DMS79 treated with DMSO at 0.1 percent for 48 hours (cell line): Measurements from ENCODE around the gene KIFC1.
"Not testable (repeated sequence)": the region's sequence is repeated elsewhere in the genome, so short reads cannot be mapped to it uniquely, and the experiment has no call there.

Experiments
- DNase-seq: peaks from one replicate; lab custom pipeline; 2025; lab: John Stamatoyannopoulos, UW

KIFC1 gene

DNA sequence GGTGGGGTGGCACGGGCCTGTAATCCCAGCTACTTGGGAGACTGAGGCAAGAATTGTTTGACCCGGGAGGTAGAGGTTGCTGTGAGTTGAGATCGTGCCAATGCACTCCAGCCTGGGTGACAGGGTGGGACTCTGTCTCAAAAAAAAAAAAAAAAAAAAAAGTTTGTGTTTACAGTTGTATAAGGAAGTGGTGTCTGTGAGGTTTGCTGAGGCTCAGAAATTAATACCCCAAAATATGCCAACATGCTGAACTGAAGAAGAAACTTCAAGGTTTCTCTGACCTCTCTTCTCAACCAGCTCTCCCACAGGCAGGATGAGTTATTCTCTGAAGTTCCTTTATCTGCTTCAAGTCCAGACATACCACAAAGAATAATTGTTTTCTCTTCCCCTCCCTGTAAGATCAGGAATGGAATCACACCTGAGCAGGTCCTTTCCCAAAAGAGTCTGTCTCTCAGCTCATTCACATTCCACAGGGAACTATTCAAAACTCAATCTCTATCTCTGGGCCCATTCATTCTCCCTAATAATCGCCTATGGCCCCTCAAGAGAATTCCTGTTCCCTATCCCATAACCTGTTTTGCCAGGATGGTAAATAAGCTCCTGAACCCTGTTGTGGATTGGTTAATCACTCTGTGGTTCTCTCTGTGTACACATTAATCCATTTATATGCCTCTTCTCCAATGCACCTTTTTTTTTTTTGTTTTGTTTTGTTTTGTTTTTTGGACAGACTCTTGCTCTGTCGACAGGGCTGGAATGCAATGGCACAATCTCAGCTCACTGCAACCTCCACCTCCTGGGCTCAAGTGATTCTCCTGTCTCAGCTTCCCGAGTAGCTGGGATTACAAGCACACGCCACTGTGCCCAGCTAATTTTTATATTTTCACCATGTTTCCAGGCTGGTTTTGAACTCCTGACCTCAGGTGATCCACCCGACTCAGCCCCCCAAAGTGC lies 17.4 kb upstream of the KIFC1 start:
- DNase-seq, result no peak

DNA sequence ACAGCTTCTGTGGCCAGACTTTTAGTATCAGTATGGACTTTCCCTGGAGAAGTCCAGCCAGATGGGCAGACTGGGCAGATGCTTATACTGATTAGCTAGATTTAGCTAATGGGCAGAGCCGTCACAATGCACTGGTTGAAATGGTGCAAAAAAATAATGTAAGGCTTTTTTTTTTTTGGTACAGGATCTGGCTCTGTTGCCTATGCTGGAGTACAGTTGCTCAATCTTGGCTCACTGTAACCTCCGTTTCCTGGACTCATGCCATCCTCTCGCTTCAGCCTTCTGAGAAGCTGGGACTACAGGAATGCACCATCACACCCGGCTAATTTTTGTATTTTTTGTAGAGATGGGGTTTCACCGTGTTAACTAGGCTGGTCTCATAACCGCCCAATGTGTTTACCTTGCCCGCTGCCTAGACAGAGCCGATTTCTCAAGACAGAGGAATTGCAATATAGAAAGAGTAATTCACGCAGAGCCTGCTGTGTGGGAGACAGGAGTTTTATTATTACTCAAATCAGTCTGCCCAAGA lies 16.4 kb upstream of the KIFC1 start:
- peak; percentile 8 for DNase-seq

DNA sequence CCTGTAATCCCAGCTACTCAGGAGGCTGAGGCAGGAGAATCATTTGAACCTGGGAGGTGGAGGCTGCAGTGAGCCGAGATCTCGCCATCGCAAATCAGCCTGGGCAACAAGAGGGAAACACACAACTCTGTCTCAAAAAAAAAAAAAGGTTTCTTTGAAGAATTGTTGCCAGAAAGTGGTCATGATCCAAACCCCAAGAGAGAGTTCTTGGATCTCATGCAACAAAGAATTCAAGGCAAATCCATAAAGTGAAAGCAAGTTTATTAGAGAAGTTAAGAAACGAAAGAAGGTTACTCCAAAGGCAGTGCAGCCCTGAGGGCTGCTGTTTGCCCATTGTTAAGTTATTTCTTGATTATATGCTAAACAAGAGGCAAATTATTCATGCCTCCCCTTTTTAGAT lies 14.5 kb upstream of the KIFC1 start:
- DNase-seq, result no peak

DNA sequence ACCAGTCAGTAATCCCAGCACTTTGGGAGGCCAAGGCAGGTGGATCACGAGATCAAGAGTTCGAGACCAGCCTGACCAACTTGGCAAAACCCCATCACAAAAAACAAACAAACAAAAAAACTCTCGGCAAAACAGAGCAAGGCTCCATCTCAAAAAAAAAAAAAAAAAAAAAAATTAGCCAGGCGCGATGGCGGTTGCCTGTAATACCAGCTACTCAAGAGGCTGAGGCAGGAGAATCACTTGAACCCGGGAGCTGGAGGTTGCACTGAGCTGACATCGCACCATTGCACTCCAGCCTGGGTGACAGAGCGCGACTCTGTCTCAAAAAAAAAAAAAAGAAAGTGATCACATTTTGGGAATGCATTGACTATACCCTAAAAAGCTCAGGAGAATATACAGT lies 12.4 kb upstream of the KIFC1 start:
- DNase-seq, result not testable (repeated sequence)

DNA sequence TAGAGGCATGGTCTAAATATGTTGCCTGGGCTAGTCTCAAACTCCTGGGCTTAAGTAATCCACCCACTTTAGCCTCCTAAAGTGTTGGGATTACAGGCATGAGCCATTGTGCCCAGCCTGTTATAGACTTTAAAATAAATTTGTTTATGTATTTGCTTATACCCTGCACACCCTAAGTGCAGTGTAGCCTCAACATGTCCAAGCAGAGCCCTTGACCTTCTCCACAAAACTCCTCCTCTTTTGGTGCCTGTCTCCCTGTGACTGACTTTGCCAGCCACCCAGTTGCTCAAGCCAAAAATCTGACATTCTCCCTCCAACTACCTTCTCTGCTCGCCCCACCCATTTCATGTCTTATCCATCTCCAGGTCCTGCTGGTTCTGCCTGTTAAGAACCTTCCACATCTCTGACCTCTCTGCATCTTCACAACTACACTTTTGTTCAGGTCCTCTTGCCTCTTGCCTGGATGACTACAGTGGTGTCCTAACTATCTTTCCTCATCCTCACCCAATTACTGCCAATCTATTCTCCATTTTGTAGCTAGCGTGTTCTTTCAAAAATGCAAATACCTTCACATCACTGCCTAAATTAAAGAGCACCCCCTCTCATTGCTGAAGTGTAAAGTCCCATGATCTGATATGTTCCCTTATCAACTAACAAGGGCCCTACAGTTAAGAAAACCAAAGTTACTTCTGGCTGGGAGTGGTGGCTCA lies 11.2 kb upstream of the KIFC1 start:
- DNase-seq, result no peak

DNA sequence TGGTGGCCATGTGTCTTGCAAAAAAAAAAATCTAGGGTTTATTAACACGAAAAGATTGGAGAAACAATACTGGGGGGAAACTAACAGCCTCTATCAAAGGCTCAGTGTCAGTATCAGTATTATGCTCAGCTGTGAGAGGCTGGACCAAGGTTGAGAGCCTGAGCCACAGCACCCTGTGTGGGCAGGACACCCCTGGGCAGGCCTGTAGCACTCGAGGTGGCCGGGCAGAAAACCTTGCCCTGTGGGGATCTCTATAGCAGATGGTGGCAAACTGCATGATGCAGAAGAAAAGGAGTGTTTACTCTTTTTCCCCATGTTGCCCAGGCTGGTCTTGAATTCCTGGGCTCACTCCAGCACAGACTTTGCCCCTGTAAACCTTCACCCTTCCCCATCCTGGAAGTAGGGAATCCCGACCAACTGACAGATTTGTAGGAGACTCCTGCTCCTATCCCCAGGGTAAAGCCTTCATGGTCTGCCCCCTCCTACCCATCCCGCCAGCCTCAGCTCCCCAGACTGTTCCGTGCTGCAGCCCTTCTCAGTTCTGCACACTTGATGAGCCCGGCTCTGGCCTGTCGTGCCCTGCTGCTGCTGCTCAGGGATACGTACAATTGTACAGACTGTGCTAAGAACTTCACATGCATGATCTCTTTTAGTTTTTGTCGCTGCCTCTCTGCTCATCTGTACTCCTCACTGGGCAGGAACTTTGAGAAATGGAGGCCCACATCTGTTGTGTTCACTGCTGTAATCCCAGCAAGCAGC lies 8.0 kb upstream of the KIFC1 start:
- no peak for DNase-seq

DNA sequence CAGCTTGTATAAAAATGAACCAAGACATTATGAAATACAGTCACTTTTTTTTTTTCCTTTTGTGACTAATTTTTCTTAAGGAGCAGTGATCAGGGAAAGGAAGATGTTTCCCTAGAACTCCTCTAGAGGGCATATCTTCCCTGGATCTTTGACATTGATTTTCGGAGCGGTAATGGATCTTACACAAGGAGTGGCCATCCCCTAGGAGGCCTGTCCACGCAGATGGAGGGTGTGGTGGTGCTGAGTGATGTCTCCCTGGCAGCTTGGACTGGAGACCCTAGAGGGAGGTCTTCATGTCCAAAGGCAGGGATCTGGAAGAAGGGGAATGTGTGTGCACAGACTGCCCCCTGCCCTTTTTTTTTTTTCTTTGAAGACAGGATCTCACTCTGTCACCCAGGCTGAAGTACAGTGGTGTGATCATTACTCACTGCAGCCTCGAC lies 7.0 kb upstream of the KIFC1 start:
- no peak for DNase-seq

DNA sequence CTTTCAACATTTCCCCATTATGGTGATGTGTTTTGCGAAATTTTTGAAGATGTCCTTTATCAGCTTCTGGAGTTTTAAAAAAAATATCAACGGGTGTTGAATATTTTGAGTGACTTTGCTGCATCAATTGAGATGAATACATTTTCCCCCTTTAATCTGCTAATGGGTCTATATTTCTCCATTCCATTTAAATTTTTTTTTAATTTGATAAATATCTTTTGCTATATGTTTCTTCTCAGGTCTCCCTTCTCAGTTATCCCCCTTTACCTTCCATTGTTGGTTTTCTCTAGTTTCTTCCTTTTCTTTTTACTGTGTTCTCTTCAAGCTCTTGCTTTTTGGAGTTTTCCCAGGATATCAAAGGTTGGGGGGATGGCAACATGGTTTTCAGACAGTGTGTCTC lies 1.4 kb upstream of the KIFC1 start:
- DNase-seq, result no peak

DNA sequence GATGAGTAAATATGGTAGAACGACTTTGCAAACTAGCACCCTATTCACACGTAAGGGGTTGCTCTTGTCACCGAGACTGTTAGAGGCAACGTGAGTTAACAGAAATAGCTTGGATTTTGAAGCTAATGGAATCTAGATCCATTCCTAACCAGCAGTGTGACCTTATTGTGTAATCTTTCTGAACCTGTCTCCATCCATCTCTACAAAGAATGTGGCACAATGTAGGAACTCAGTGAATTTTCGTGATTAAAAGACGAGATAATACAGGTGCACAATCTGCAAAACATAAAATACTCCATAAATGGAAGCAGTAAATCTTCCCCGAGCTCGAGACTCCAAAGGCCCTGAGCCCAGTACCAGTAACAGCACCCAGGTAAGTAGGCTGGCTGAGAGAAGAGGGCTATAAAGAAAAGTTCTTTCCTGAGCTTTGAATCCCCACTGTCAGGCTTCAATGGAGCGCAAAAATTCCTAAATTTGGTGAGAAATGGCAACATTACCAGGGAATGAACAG lies 801 bp upstream of the KIFC1 start:
- DNase-seq, result no peak

DNA sequence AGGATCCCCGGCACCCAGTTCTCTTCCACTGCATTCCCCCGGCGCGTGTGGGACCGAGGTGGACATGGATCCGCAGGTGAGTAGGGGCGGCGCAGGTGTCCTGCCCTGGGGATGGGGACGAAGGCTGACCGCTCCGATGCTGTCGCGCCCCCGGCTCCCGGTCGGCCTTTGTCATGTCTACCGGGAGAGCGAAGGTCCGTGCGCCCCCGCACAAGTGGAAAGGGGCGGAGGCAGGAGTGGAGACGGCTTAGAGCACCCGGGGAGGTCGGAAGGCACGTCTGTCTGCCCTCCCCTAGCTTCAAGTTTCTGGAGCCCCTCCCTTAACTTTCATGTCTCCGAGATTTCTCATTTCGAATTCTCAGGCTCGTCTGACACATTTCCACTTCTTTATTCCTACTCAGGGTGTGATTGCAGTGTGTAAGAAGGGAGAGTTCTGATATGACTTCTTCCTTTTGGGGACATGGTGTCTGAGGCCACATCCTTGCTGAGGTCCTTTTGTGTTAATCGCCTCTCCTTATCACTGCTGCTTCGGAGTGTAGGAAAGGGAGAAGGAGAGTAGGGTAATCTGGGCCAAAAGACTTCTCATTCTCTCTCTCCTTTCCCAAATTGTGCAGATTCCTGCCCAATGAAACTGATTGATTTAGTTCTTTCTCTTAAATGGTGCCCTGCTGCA lies 435 bp downstream of the KIFC1 start:
- DNase-seq, result no peak

DNA sequence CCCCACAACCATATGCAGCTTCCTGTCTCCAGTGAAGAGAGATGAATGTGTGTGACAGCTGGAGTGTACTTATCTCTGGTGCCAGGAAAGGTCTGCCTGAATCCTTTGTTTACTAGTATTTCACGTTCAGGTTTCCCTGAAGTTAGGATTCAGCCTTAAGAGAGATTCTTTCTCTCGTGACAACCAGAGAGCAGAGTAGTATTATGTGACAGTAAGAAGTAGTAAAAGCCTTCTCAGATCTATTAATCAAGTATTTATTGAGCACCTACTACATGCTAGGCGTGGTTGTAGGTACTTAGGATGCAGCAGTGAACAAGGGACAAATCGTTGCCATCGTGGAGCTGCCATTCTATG lies 949 bp downstream of the KIFC1 start:
- DNase-seq, result peak; percentile 45

DNA sequence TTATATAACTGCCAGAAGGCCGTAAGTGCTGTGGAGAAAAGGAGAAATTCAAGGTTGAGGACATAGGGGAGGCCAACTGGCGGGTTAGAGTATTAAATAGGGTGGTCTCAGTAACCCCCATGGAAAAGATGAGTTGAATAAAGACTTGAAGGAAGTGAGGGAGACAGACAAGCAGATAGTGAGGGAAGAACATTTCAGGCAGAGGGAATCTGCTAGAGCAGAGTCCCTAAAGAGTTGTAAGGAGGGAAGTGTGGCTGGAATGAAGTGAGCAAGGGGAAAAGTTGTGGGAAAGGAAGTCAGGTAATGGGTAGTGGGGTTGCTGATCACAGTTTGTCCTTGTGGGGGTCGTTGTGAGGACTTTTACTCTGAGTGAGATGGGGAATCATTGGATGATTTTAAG lies 1.4 kb downstream of the KIFC1 start:
- no peak for DNase-seq

DNA sequence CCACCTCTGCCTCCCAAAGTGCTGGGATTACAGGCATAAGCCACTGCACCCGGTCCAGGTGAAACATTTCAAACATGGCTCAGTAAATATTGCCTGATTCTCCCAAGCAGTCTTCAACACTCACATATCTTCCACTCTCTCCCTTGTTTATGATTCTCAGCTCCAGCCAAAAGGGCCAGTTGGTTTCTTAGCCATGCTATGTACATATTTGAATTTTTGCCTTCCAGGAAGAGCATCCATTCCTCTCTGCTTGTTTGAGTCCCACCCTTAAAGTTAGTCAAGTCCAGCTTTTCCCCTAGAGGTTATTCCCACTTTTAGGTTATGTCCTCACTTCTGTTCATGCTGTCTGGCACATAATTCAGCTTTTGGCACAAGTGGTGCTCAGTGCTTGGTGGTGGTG lies 5.9 kb downstream of the KIFC1 start:
- no peak for DNase-seq

DNA sequence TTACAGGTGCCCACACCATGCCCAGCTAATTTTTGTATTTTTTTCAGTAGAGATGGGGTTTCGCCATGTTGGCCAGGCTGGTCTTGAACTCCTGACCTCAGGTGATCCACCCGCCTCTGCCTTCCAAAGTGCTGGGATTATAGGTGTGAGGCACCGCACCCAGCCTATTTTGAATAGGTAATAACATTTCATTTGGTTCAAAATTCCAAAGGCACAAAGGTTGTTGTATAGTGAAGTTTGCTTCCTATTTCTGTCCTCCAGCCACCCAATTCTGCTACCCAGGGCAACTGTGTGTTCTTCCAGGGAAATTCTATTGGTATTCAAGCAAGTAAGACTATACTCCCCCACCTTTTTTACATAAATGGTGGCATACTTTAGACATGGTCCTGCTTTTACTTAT lies 7.0 kb downstream of the KIFC1 start:
- not testable (repeated sequence) for DNase-seq

DNA sequence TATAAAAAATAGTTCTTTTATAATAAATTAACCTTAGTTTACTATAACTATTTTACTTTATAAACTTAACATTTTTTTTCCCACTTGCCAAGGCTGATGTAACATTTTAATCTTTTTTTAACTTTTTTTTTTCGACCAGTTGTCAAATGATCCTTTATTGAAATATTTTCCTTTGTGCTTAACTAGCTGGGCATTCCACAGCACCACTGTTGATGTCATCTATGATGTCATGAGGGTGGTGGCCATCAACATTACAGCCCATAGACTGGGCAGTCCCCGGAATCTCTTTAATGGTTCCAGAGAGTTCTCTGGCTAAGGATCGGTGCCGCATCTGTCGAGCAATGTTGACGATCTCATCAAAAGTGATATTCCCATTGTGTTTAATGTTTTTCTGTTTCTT lies 8.3 kb downstream of the KIFC1 start:
- DNase-seq, result not testable (repeated sequence)

DNA sequence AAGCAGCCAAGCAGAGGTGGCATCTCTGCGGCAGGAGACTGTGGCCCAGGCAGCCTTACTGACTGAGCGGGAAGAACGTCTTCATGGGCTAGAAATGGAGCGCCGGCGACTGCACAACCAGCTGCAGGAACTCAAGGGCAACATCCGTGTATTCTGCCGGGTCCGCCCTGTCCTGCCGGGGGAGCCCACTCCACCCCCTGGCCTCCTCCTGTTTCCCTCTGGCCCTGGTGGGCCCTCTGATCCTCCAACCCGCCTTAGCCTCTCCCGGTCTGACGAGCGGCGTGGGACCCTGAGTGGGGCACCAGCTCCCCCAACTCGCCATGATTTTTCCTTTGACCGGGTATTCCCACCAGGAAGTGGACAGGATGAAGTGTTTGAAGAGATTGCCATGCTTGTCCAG lies 13.3 kb downstream of the KIFC1 start:
- DNase-seq, result no peak

DNA sequence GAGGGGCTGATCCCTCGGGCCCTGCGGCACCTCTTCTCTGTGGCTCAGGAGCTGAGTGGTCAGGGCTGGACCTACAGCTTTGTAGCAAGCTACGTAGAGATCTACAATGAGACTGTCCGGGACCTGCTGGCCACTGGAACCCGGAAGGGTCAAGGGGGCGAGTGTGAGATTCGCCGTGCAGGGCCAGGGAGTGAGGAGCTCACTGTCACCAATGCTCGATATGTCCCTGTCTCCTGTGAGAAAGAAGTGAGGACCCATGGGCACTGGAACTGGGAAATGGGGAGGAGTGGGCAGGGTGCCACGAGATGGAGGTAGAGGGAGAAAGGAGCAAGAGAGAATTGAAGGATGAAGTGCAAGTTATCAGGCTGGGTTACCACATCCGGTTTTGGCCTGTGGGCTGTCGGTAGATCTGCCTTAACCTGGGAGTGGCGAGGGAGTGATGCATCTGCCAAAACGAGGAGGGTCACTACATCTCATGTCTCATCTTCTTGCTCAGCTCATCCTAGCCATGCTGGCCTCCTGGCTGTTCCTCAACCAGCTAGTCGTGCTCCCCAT lies 13.8 kb downstream of the KIFC1 start:
- DNase-seq, result no peak

DNA sequence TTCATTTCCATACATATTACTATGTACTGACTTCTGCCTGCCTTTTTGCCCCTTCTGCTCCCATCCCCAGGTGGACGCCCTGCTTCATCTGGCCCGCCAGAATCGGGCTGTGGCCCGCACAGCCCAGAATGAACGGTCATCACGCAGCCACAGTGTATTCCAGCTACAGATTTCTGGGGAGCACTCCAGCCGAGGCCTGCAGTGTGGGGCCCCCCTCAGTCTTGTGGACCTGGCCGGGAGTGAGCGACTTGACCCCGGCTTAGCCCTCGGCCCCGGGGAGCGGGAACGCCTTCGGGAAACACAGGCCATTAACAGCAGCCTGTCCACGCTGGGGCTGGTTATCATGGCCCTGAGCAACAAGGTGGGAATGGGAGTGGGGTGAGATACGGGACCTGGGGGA lies 14.5 kb downstream of the KIFC1 start:
- DNase-seq, result no peak

DNA sequence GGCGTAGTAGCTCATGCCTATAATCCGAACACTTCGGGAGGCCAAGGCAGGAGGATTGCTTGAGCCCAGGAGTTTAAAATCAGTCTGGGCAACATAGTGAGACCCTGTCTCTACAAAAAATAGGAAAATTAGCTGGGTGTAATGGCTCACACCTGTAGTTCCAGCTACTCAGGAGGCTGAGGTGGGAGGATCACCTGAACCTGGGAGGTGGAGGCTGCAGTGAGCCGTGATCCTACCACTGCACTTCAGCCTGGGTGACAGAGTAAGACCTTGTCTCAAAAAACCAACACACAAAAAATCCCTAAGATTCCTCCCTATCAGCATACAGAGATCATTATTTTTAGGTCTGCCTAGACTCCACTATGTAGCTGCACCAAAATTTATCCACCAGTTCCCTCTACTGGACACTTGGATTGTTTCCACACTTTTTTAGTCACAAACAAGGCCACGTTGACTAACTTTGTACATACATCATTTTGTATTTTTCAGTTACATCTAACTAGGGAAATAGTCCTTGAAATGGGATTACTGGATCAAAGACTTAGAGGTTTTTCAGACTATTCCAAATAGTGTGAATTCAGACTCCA lies 15.6 kb downstream of the KIFC1 start:
- no peak for DNase-seq

DNA sequence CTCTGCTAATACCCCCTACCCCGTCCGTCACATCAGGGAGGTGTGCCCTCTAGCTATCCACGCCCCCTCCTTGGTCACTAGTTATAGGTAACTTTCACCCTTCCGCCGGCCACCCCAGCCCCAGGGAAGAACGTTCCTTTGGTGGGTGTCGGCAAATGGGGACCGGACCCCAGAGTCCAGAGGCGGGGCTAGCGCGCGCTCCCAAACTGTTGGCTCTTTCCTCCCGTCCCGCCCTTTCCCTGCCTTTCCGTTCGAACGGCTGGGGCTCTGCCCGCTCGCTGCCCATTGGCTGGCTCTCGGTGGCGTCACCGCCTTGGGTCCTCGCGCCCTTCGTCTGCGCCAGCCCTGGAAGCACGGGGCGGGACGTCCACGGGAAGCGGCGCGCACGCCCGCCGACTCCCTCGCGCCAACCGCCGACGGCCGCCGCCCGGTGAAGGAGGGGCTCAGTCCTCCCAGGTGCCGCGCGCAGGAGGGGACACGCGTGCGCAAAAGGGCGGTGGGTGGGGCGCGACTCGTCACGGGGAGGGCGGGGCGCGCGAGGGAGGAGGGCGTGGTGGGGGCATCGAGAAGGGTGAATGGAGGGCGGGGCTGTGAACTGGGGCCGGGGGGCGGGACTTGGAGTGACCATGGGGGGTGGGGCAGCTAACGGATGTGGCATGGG lies 18.6 kb downstream of the KIFC1 start:
- peak; percentile 99 for DNase-seq
